Endothelial cell of umbilical vein (primary cell): Measurements from ENCODE around the gene ANKRD39. TPM values are rescaled to one million over a fixed set of nuclear protein-coding genes. Genes with fewer than 3 reads are reported as not detected.

Source experiments
- BruUV-seq: library from RNA; stranded (reverse); fragments of 400-500 nt; replicated peaks from 2 replicates; lab custom pipeline; 2021; lab: Mats Ljungman, UMichigan
- CTCF ChIA-PET: fragments of 300-600, 350-600 bp; sonication (Branson Sonifier 250); formaldehyde crosslinking; loops from one replicate; lab custom pipeline; 2021; ENCODE audit warnings: antibody characterized with exemption, inconsistent platforms; lab: Charles Lee
- POLR2A ChIA-PET: fragments of 300-600, 350-600 bp; sonication (Branson Sonifier 250); formaldehyde crosslinking; loops from one replicate; lab custom pipeline; 2021; ENCODE audit warnings: antibody characterized with exemption, inconsistent platforms; lab: Charles Lee
- DNase-seq: peaks from one replicate; pipeline ENCODE4 v3.0.0-alpha.2; 2011; ENCODE audit warnings: low read depth, low spot score
- FAIRE-seq: peaks from 2 replicates; lab custom pipeline; 2011; peaks lifted over from hg19 to GRCh38; lab: Jason Lieb, UNC
- H2AFZ ChIP-seq: 2 replicates; pipeline ENCODE4 v1.6.0; 2012; ENCODE audit warnings: low read depth, low read length, control low read depth, inconsistent platforms
- H3K27ac ChIP-seq: 2 replicates; pipeline ENCODE4 v1.5.1; 2011; ENCODE audit warnings: low read depth, mild to moderate bottlenecking, control low read depth, low read length, moderate library complexity; ENCODE audit not compliant: insufficient read depth
- H3K27me3 ChIP-seq, 2 experiments: 2 replicates each; pipeline versions ENCODE4 v1.6.0 to v1.6.1; 2011; ENCODE audit warnings: low read length in 2 of 2, mixed read lengths in 1 of 2; ENCODE audit not compliant: control insufficient read depth in 2 of 2, insufficient read depth in 2 of 2
- H3K36me3 ChIP-seq, 2 experiments: 2 replicates in 1 of 2; 3 replicates in 1 of 2; pipeline ENCODE4 v1.5.1; 2011; ENCODE audit warnings: low read length in 2 of 2, mild to moderate bottlenecking in 1 of 2, moderate library complexity in 1 of 2; ENCODE audit not compliant: control insufficient read depth in 2 of 2, insufficient read depth in 2 of 2; ENCODE audit errors: extremely low read depth in 1 of 2
- H3K4me1 ChIP-seq: 3 replicates; pipeline ENCODE4 v1.5.1; 2011; ENCODE audit warnings: mild to moderate bottlenecking, low read length; ENCODE audit not compliant: control insufficient read depth, insufficient read depth; ENCODE audit errors: extremely low read depth
- H3K4me2 ChIP-seq: 2 replicates; pipeline ENCODE4 v1.6.1; 2011; ENCODE audit warnings: low read length, control low read depth, mixed read lengths; ENCODE audit not compliant: insufficient read depth
- H3K4me3 ChIP-seq, 3 experiments: fragments of 200-600 bp in 1 of 3; sonication (generic), shearing (Covaris generic) in 1 of 3; replicated peaks in 1 of 3; 2 replicates each; pipeline ENCODE4 v1.5.1; 2011 to 2016; ENCODE audit warnings: control low read depth in 3 of 3, low read length in 3 of 3, mild to moderate bottlenecking in 2 of 3, inconsistent platforms in 1 of 3, low read depth in 1 of 3, moderate library complexity in 1 of 3; ENCODE audit not compliant: insufficient read depth in 1 of 3
- H3K79me2 ChIP-seq: 2 replicates; pipeline ENCODE4 v1.6.0; 2012; ENCODE audit warnings: low read length, inconsistent platforms; ENCODE audit not compliant: control insufficient read depth, insufficient read depth
- H3K9ac ChIP-seq: replicated peaks from 2 replicates; pipeline ENCODE3; 2011; ENCODE audit warnings: low read length, control low read depth; ENCODE audit not compliant: insufficient read depth; ENCODE audit errors: extremely low read depth
- H3K9me1 ChIP-seq: replicated peaks from 3 replicates; pipeline ENCODE4 v1.6.0; 2011; ENCODE audit warnings: mild to moderate bottlenecking, low read length; ENCODE audit not compliant: control insufficient read depth, insufficient read depth; ENCODE audit errors: extremely low read depth
- H3K9me3 ChIP-seq: replicated peaks from 2 replicates; pipeline ENCODE4 v1.5.1; 2012; ENCODE audit warnings: low read length, inconsistent platforms; ENCODE audit not compliant: control insufficient read depth, insufficient read depth
- H4K20me1 ChIP-seq: replicated peaks from 2 replicates; pipeline ENCODE3; 2011; ENCODE audit warnings: mild to moderate bottlenecking, low read length; ENCODE audit not compliant: control insufficient read depth, insufficient read depth; ENCODE audit errors: extremely low read depth
- CTCF ChIP-seq, 2 donors: IDR thresholded peaks; 1 replicate in 1 of 2; 2 replicates in 1 of 2; pipeline ENCODE4 v1.5.1; 2011; ENCODE audit warnings: low read length in 2 of 2, mild to moderate bottlenecking in 2 of 2, moderate library complexity in 2 of 2, control low read depth in 1 of 2, inconsistent platforms in 1 of 2, low read depth in 1 of 2; ENCODE audit not compliant: insufficient read depth in 1 of 2; ENCODE audit errors: extremely low read depth in 1 of 2
- FOS ChIP-seq: IDR thresholded peaks from 2 replicates; pipeline ENCODE4 v1.6.1; 2011; ENCODE audit warnings: mild to moderate bottlenecking, low read length, moderate library complexity, borderline replicate concordance; ENCODE audit not compliant: insufficient read depth
- MYC ChIP-seq: IDR thresholded peaks from one replicate; pipeline ENCODE4 v1.6.1; 2011; ENCODE audit warnings: mild to moderate bottlenecking, low read depth, low read length
- POLR2A ChIP-seq: IDR thresholded peaks from 2 replicates; pipeline ENCODE4 v1.6.1; 2012; ENCODE audit warnings: low read depth, mild to moderate bottlenecking, control low read depth, low read length
- dilution Hi-C: fragments of 300-500 bp; cut with MboI; formaldehyde crosslinking; loops from one replicate; pipeline ENCODE4 v1.15.0; 2019; ENCODE audit warnings: low sequenced_read_pairs; ENCODE audit not compliant: extremely low pct_ligation_motif_present
- intact Hi-C: fragments of 100-400 bp; cut with micrococcal nuclease; formaldehyde crosslinking; loops from one replicate; pipeline ENCODE4 v1.10.0; 2022
- polyA plus RNA-seq, 4 experiments: library from polyadenylated mRNA; depleted of rRNA in 3 of 4; stranded (reverse) in 3 of 4; unstranded in 1 of 4; fragments of >200 nt; gene quantifications; 2 replicates each; pipeline versions ENCODE4 v1.2.1 to v1.2.3, GENCODE V29; 2011 to 2012; ENCODE audit warnings: missing spikeins in 1 of 4
- total RNA-seq: library from RNA; stranded (reverse); gene quantifications from 2 replicates; pipeline ENCODE4 v1.2.3, GENCODE V29; 2021
- TF ChIP-seq, protein P1 (sequence below): IDR thresholded peaks from 2 replicates; pipeline ENCODE4 v1.6.1; 2011; ENCODE audit not compliant: insufficient read depth, insufficient read length

ANKRD39 gene
- total and polyA plus RNA-seq, 2 donors (not counting 3 experiments of a cell fraction or from before 2014, with no cell fraction given): 14.7 to 17.9 TPM

GRCh38 chr2:96865654-96866053 lies 7.8 kb upstream of the ANKRD39 start:
- H3K9me1 ChIP-seq: no peaks in the 10 kb centered on the region
- no peaks in the 10 kb centered on the region for H3K9me3 ChIP-seq
- no peak overlapping the region for H3K9ac ChIP-seq
- no peaks in the 10 kb centered on the region for H3K79me2 ChIP-seq
- H2AFZ ChIP-seq: no peak overlapping the region
- H3K27ac ChIP-seq: no peak overlapping the region
- no peak overlapping the region for H3K4me2 ChIP-seq
- H3K27me3 ChIP-seq: peaks cover 3 to 9% of the 10 kb centered on the region in 2 experiments
- dilution Hi-C loops (no loop called here), intact Hi-C loops (no loop called here)
- no peak overlapping the region for H3K4me3 ChIP-seq
- POLR2A ChIA-PET: no interaction called here
- DNase-seq (no peak), FAIRE-seq (no peak)
- CTCF ChIA-PET: interaction anchor here (1.2 to 6.5 kb wide), 2 partner anchors 7 to 9 kb away, joined by 3 to 81 read pairs; partner anchors contain the start of gene ANKRD39
- H4K20me1 ChIP-seq: no peaks in the 10 kb centered on the region
- no TSS peak for BruUV-seq
- H3K4me1 ChIP-seq: peaks cover 30% of the 10 kb centered on the region
- peaks cover 4 to 38% of the 10 kb centered on the region in 2 experiments for H3K36me3 ChIP-seq
- no peak for TF ChIP-seq POLR2A
- TF ChIP-seq, protein P1, sequence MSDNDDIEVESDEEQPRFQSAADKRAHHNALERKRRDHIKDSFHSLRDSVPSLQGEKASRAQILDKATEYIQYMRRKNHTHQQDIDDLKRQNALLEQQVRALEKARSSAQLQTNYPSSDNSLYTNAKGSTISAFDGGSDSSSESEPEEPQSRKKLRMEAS: no peak
- TF ChIP-seq MYC: no peak
- no peak for TF ChIP-seq CTCF (IDR thresholded peaks at IDR 0.05; ENCODE audit: extremely low read depth in 1 of 2, insufficient read depth in 1 of 2, low read depth in 1 of 2, low read length in 2 of 2)
- no peak for TF ChIP-seq FOS
